Nucleus accumbens (tissue), 56 donors: Measurements from ENCODE around the gene DNASE1L3.
A peak's percentile ranks its signal among the peaks of the same experiment; 100 is the strongest.
"Not testable (repeated sequence)": the region's sequence is repeated elsewhere in the genome, so short reads cannot be mapped to it uniquely, and the experiment has no call there.

Experiments used
- DNase-seq, 56 donors: peaks; one replicate each; lab custom pipeline; 2025; lab: John Stamatoyannopoulos, UW

Gene DNASE1L3

GRCh38 chr3:58210761-58211460, at the start of gene DNASE1L3:
Gene DNASE1L3, minus strand, starts transcription at chr3:58210972. Its CDS starts 66 bp downstream, at chr3:58210906.
- DNase-seq, result no peak

GRCh38 chr3:58260261-58260731, 49.5 kb upstream of the DNASE1L3 start:
- peak in 13 of 56 donors; percentile 7 to 55 (median 16) for DNase-seq

- no peak for DNase-seq
Measured at GRCh38 chr3:58258392-58259055, 47.8 kb upstream of the DNASE1L3 start.

- no peak for DNase-seq
Measured at GRCh38 chr3:58256511-58256910, 45.7 kb upstream of the DNASE1L3 start.

GRCh38 chr3:58256061-58256460, 45.3 kb upstream of the DNASE1L3 start:
- DNase-seq, result no peak

- no peak for DNase-seq
Measured at GRCh38 chr3:58254144-58254543, 43.4 kb upstream of the DNASE1L3 start.

GRCh38 chr3:58251631-58252035, 40.9 kb upstream of the DNASE1L3 start:
- no peak for DNase-seq

- DNase-seq, result no peak
Measured at GRCh38 chr3:58250093-58250707, 39.4 kb upstream of the DNASE1L3 start.

- peak in 2 of 56 donors; percentile 3 to 53 for DNase-seq
Measured at GRCh38 chr3:58249358-58250092, 38.8 kb upstream of the DNASE1L3 start.

GRCh38 chr3:58246148-58247047, 35.6 kb upstream of the DNASE1L3 start:
- DNase-seq, result no peak

GRCh38 chr3:58243976-58244585, 33.3 kb upstream of the DNASE1L3 start:
- DNase-seq, result no peak

- DNase-seq, result not testable (repeated sequence)
Measured at GRCh38 chr3:58242860-58243259, 32.1 kb upstream of the DNASE1L3 start.

GRCh38 chr3:58242340-58242739, 31.6 kb upstream of the DNASE1L3 start:
- no peak for DNase-seq

GRCh38 chr3:58241306-58242044, 30.7 kb upstream of the DNASE1L3 start:
- DNase-seq, result no peak

- no peak for DNase-seq
Measured at GRCh38 chr3:58238830-58239229, 28.1 kb upstream of the DNASE1L3 start.

GRCh38 chr3:58237941-58238681, 27.3 kb upstream of the DNASE1L3 start:
- peak in 49 of 56 donors; percentile 30 to 94 (median 79) for DNase-seq

- peak in 54 of 56 donors; percentile 19 to 95 (median 79) for DNase-seq
Measured at GRCh38 chr3:58237238-58237940, 26.6 kb upstream of the DNASE1L3 start, which contains the start of gene ABHD6. Gene ABHD6, plus strand, starts transcription at chr3:58237792. Its CDS starts 18,795 bp downstream, at chr3:58256587.
